Mucosa of descending colon (tissue), 3 donors: ENCODE measurements around the gene SGSM2. TPM values are rescaled to one million over a fixed set of nuclear protein-coding genes. Genes with fewer than 3 reads are reported as not detected.

ENCODE experiments used
- ATAC-seq: fragments of 200-7000 bp; cut with Tn5 transposase; one replicate; pipeline ENCODE4 v1.9.1; 2020; ENCODE audit warnings: mild to moderate bottlenecking, moderate library complexity
- DNase-seq, 3 donors: peaks; one replicate each; pipeline ENCODE4 v3.0.0-alpha.2; 2020
- H3K36me3 ChIP-seq: fragments of 200-600 bp; one replicate; pipeline ENCODE4 v1.8.0; 2021; ENCODE audit warnings: low read depth, mild to moderate bottlenecking
- H3K4me1 ChIP-seq: fragments of 200-600 bp; one replicate; pipeline ENCODE4 v1.8.0; 2021; ENCODE audit warnings: low read depth, mild to moderate bottlenecking
- H3K4me3 ChIP-seq: fragments of 200-600 bp; one replicate; pipeline ENCODE4 v1.8.0; 2021; ENCODE audit warnings: mild to moderate bottlenecking
- H3K9me3 ChIP-seq: fragments of 200-600 bp; one replicate; pipeline ENCODE4 v1.8.0; 2021; ENCODE audit warnings: mild to moderate bottlenecking
- CTCF ChIP-seq: fragments of 200-600 bp; IDR thresholded peaks from one replicate; pipeline ENCODE4 v1.8.0; 2022; ENCODE audit warnings: antibody characterized with exemption, mild to moderate bottlenecking
- intact Hi-C, 2 donors: fragments of 100-400 bp; cut with DNase I in 1 of 2; cut with micrococcal nuclease in 1 of 2; formaldehyde crosslinking; loops; one replicate each; pipeline versions ENCODE4 v1.11.0 to v1.11.1; 2022; cut with DNase I, micrococcal nuclease
- total RNA-seq, 3 donors: library from RNA; stranded (reverse); fragmentation: NEBNext Ultra II Directional in 2 of 3; extraction: Animal tissue kit (Norgen Biotek cat#: 25700) in 2 of 3; gene quantifications; one replicate each; pipeline versions ENCODE4 v1.2.1 to v1.2.4, GENCODE V29; 2021 to 2023
- donor health status: DM: no; HTN: no; CAD: no; lungs with moderate emphysema.
- donor health status: DM: no; HTN: no; CAD: no.
- donor health status: DM: no; HTN: yes; CAD: no.

Gene SGSM2
- total RNA-seq, 3 donors from 2014 or later: 29.1 to 57.9 (median 30.2) TPM

DNA sequence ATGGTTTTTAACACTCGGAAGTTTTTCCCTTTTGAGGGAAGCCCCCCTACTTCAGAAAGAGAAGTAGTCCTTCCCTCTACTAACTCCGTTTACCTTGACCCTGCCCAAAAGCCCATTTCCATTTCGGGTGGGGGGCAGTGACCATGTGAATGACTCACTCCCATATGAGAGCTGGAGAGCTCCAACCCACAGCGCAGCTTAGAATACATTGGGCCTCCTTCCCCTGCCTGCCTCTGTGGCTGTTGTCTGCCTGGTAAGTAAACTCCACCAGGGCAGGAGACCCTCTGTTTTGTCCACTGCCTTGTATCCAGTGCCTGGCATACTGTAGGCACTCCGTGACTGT, 985 bp downstream of the SGSM2 start:
- no peak for ATAC-seq
- DNase-seq: no peak
- no peaks in the 10 kb centered on the region for H3K9me3 ChIP-seq
- H3K4me3 ChIP-seq: no peak overlapping the region
- no peak for TF ChIP-seq CTCF
- H3K36me3 ChIP-seq: no peaks in the 10 kb centered on the region
- intact Hi-C loops: no loop called here
- H3K4me1 ChIP-seq: peaks cover 7% of the 10 kb centered on the region

DNA sequence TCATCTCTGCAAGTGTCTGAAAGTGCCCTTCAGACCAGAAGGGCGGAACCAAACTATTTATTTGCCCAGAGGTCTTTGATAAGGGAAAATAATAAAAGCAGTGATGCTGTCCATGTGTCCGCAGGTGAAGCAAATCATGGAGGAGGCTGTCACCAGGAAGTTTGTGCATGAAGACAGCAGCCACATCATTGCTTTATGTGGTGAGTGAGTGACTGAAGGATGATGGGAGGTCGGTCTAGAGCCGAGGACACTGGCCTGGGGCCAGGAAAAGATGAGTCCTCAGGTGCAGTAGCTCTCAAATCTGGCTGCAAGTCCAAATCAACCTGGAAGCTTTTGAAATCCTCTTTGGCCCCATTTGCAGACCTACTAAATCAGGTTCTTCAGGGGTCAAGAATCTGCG, 6.1 kb downstream of the SGSM2 start:
- intact Hi-C loops: no loop called here

GRCh38 chr17:2344528-2344927, 7.2 kb downstream of the SGSM2 start:
- Histone ChIP-seq H3K4me1 (no peaks in the 10 kb centered on the region), H3K9me3 (no peaks in the 10 kb centered on the region), H3K4me3 (no peak overlapping the region), H3K36me3 (no peaks in the 10 kb centered on the region)
- intact Hi-C loops: no loop called here
- DNase-seq (no peak), ATAC-seq (no peak)
- no peak for TF ChIP-seq CTCF

More for the DNA sequence above, 6.1 kb downstream of the SGSM2 start:
- no peak for TF ChIP-seq CTCF
- peak in 1 of 3 donors; percentile 43 for DNase-seq
- Histone ChIP-seq H3K36me3 (no peaks in the 10 kb centered on the region), H3K4me3 (no peak overlapping the region), H3K4me1 (no peaks in the 10 kb centered on the region), H3K9me3 (no peaks in the 10 kb centered on the region)
- peak; percentile 67 for ATAC-seq

DNA sequence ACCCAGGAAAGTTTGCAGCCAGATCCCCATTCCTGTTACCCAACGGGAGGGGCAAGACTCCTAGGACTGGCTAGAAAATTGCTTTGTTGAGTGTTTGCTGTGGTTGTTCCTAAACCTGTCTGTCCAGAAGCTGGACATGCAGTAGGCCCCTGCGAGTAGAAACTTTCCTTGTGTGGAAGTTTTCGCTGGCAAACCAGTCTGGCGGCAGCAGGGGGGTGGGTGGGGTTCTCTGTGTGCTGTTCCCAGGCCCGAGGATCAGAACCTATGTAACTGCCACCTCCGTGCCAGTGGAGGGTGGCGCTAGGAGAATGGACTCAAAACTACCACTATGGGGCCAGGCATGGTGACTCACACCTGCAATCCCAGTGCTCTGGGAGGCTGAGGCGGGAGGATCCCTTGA, 9.2 kb downstream of the SGSM2 start:
- Histone ChIP-seq H3K4me1 (no peaks in the 10 kb centered on the region), H3K4me3 (no peak overlapping the region), H3K9me3 (no peaks in the 10 kb centered on the region), H3K36me3 (no peaks in the 10 kb centered on the region)
- no peak for ATAC-seq
- TF ChIP-seq CTCF: no peak
- intact Hi-C loops: no loop called here
- peak in 1 of 3 donors; percentile 18 for DNase-seq

DNA sequence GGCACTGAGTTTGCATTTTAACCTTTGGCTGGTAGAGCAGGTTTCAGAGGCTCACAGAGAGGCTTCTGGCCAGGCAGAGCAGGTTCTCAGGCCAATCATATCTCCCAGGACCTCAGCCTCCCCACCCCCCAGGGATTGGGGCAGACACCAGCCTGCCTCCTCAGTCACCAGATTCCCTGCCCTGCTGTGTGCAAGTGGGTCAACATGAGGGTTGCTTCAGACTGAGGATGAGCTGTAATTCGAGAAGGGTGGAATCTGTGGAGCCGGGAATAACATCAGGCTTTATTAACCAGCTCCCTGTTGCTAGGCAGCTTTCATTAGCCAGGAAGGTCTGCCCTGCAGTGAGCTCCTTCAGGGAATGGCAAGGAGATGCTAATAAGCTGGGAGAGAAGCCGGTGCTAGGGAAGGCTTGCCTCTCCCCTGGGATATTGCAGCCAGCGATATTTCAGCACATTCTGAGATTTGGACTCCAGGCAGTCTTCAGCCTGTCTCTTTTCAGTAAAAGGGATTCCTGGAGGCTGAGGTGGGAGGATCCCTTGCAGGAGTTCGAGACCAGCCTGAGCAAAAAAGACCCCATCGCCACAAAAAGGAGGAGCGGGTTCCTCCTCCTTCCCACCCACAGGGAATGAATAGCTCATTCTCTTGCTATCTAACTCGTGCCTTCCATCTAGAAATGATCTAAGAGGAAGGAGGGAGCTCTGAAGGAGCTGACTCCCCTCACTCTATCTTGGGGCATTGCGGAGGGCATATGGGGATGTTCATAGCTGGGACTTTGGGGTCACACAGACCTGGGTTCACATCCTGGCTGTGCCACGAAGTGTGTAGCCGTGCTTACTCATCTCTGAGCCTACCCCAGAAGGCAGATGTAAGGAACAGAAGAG, 10.7 kb downstream of the SGSM2 start:
- no peaks in the 10 kb centered on the region for H3K36me3 ChIP-seq
- no peak overlapping the region for H3K4me3 ChIP-seq
- H3K4me1 ChIP-seq: no peaks in the 10 kb centered on the region
- peak; percentile 79 for ATAC-seq
- intact Hi-C loops: no loop called here
- DNase-seq: peak; percentile 38 to 66 (median 48)
- no peak for TF ChIP-seq CTCF
- no peaks in the 10 kb centered on the region for H3K9me3 ChIP-seq
